K562 (cell line): Measurements from ENCODE around the gene ARID3B.

Source experiments
- E2F6 ChIP-seq, 2 experiments: IDR thresholded peaks; 2 replicates each; pipeline ENCODE4 v1.6.1; 2011; ENCODE audit warnings: borderline replicate concordance in 1 of 2, control low read depth in 1 of 2, low read depth in 1 of 2, low read length in 1 of 2, mild to moderate bottlenecking in 1 of 2, mixed read lengths in 1 of 2, moderate library complexity in 1 of 2; ENCODE audit not compliant: insufficient read depth in 1 of 2, insufficient read length in 1 of 2, poor library complexity in 1 of 2, severe bottlenecking in 1 of 2; ENCODE audit errors: extremely low read depth in 1 of 2
- EP300 ChIP-seq: IDR thresholded peaks from 2 replicates; pipeline ENCODE4 v1.6.1; 2012; ENCODE audit warnings: low read length, improper control_type of control experiment
- HDGF ChIP-seq: fragments of 450-650 bp; IDR thresholded peaks from 2 replicates; pipeline ENCODE4 v1.6.1; 2016
- NCOA1 ChIP-seq: fragments of 450-650 bp; IDR thresholded peaks from 2 replicates; pipeline ENCODE4 v1.6.1; 2016; ENCODE audit warnings: low read depth
- REST ChIP-seq, 2 experiments: fragments of 450-650 bp; formaldehyde crosslinking in 1 of 2; IDR thresholded peaks; 2 replicates each; pipeline versions ENCODE4 v1.4.0 to v1.6.1; 2014 to 2020; ENCODE audit warnings: mild to moderate bottlenecking in 2 of 2, borderline replicate concordance in 1 of 2, low read depth in 1 of 2
- TAL1 ChIP-seq: fragments of 450-650 bp; IDR thresholded peaks from 2 replicates; pipeline ENCODE4 v1.6.1; 2016; ENCODE audit warnings: mild to moderate bottlenecking
- ZNF785 ChIP-seq: fragments of 250-450 bp; sonication (Bioruptor Pico); IDR thresholded peaks from 2 replicates; pipeline ENCODE4 v1.4.0; 2020; ENCODE audit warnings: mild to moderate bottlenecking

GRCh38 chr15:74519311-74519710 is 21.7 kb upstream of the ARID3B start:
- TF ChIP-seq HDGF: no peak
- TF ChIP-seq EP300: no peak
- no peak for TF ChIP-seq TAL1
- no peak for TF ChIP-seq ZNF785
- no peak for TF ChIP-seq REST (IDR thresholded peaks at IDR 0.05; ENCODE audit: borderline replicate concordance)
- no peak for TF ChIP-seq REST (CRISPR knock-in tag; IDR thresholded peaks at IDR 0.05; ENCODE audit: low read depth)
- no peak for TF ChIP-seq NCOA1
- TF ChIP-seq E2F6 (IDR thresholded peaks at IDR 0.05; ENCODE audit: borderline replicate concordance in 1 of 2, extremely low read depth in 1 of 2, insufficient read depth in 1 of 2, insufficient read length in 1 of 2, low read depth in 1 of 2, low read length in 1 of 2, poor library complexity in 1 of 2, severe bottlenecking in 1 of 2): no peak
